ENCODE results near the gene ZNF385A. TPM values are rescaled to one million over a fixed set of nuclear protein-coding genes. Genes with fewer than 3 reads are reported as not detected.

The ZNF385A gene
- polyA plus RNA-seq, 1 donor from 2014 or later: 0.46 TPM

- H3K27ac ChIP-seq (ENCODE audit: low read length): peak overlapping the region; percentile 99
- H2AFZ ChIP-seq (ENCODE audit: low read depth, low read length): no peak overlapping the region
- H3K9ac ChIP-seq (ENCODE audit: low read length): peak overlapping the region; percentile 88
- H4K20me1 ChIP-seq (ENCODE audit: insufficient read depth): no peaks in the 10 kb centered on the region
- H3K79me2 ChIP-seq (replicated peaks; ENCODE audit: insufficient read depth, low read length): peaks cover 14% of the 10 kb centered on the region
- no peaks in the 10 kb centered on the region for H3K9me2 ChIP-seq (ENCODE audit: insufficient read depth, low read length)
- peaks cover 3% of the 10 kb centered on the region for H3F3A ChIP-seq (ENCODE audit: insufficient read depth, low read length, poor library complexity, severe bottlenecking)
- peak overlapping the region; percentile 64 for H3K4me3 ChIP-seq (ENCODE audit: low read length)
- H3K4me2 ChIP-seq (ENCODE audit: low read length): peak overlapping the region; percentile 98
- TF ChIP-seq TAF1 (IDR thresholded peaks at IDR 0.05; ENCODE audit: low read depth): peak; percentile 21
- TF ChIP-seq, protein P1, sequence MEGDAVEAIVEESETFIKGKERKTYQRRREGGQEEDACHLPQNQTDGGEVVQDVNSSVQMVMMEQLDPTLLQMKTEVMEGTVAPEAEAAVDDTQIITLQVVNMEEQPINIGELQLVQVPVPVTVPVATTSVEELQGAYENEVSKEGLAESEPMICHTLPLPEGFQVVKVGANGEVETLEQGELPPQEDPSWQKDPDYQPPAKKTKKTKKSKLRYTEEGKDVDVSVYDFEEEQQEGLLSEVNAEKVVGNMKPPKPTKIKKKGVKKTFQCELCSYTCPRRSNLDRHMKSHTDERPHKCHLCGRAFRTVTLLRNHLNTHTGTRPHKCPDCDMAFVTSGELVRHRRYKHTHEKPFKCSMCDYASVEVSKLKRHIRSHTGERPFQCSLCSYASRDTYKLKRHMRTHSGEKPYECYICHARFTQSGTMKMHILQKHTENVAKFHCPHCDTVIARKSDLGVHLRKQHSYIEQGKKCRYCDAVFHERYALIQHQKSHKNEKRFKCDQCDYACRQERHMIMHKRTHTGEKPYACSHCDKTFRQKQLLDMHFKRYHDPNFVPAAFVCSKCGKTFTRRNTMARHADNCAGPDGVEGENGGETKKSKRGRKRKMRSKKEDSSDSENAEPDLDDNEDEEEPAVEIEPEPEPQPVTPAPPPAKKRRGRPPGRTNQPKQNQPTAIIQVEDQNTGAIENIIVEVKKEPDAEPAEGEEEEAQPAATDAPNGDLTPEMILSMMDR (IDR thresholded peaks at IDR 0.05; ENCODE audit: poor library complexity, severe bottlenecking): no peak
- H3K27me3 ChIP-seq (ENCODE audit: insufficient read depth, low read depth, low read length): no peaks in the 10 kb centered on the region
- H3K9me3 ChIP-seq (ENCODE audit: low read length): no peaks in the 10 kb centered on the region
- no peaks in the 10 kb centered on the region for H3K36me3 ChIP-seq (ENCODE audit: insufficient read depth, low read length)
Measured at GRCh38 chr12:54352891-54353874, 31.4 kb downstream of the ZNF385A start.

DNA sequence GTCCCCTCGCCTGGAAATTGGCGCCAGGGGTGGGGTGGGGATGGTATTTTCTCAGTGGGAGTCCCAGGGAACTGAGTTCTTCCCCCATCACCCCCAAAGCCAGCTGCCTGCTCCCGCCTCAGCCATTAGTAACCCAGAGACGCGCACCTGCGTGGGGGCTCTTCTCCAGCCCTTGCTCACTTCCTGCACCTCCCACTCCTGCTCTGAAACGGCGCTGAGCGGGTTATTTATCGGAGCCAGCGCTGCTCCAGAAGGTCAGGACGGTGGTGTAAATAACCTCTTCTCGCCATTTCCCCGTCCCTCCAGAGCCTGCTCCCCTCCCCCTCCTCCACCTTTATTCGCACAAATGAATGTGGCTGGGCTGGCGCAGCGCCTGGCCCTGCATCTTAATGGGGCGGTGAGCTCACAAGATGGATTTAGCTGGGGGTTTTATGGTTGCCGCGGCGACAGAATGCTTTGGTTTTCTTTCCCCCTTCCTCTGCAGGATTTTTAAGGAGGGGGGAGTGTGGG, 32.5 kb downstream of the ZNF385A start:
- peak overlapping the region; percentile 58 for H2AFZ ChIP-seq (ENCODE audit: low read depth, low read length)
- no peaks in the 10 kb centered on the region for H3K9me2 ChIP-seq (ENCODE audit: insufficient read depth, low read length)
- TF ChIP-seq REST (IDR thresholded peaks at IDR 0.05; ENCODE audit: borderline replicate concordance) (peak; percentile 92), EZH2 (IDR thresholded peaks at IDR 0.05; ENCODE audit: borderline replicate concordance, insufficient read depth, low read length, poor library complexity, severe bottlenecking) (no peak), MXI1 (conservative IDR thresholded peaks at IDR 0.05; ENCODE audit: poor library complexity, severe bottlenecking) (peak; percentile 13), SMC3 (conservative IDR thresholded peaks at IDR 0.05; ENCODE audit: poor library complexity) (peak; percentile 38), RAD21 (conservative IDR thresholded peaks at IDR 0.05) (peak; percentile 47), EP300 (conservative IDR thresholded peaks at IDR 0.05; ENCODE audit: poor library complexity, severe bottlenecking) (peak; percentile 70), POLR2AphosphoS5 (IDR thresholded peaks at IDR 0.05) (peak; percentile 85), TAF1 (IDR thresholded peaks at IDR 0.05; ENCODE audit: low read depth) (peak; percentile 59)
- TF ChIP-seq, protein P1 (IDR thresholded peaks at IDR 0.05; ENCODE audit: poor library complexity, severe bottlenecking): no peak
- peak overlapping the region; percentile 64 for H3K4me3 ChIP-seq (ENCODE audit: low read length)
- H3K9ac ChIP-seq (ENCODE audit: low read length): peak overlapping the region; percentile 88
- peaks cover 3% of the 10 kb centered on the region for H3K79me2 ChIP-seq (replicated peaks; ENCODE audit: insufficient read depth, low read length)
- no peaks in the 10 kb centered on the region for H3K27me3 ChIP-seq (ENCODE audit: insufficient read depth, low read depth, low read length)
- H3F3A ChIP-seq (ENCODE audit: insufficient read depth, low read length, poor library complexity, severe bottlenecking): peaks cover 3% of the 10 kb centered on the region
- no peaks in the 10 kb centered on the region for H4K20me1 ChIP-seq (ENCODE audit: insufficient read depth)
- peak overlapping the region; percentile 99 for H3K27ac ChIP-seq (ENCODE audit: low read length)
- H3K9me3 ChIP-seq (ENCODE audit: low read length): no peaks in the 10 kb centered on the region
- peak overlapping the region; percentile 98 for H3K4me2 ChIP-seq (ENCODE audit: low read length)
- H3K36me3 ChIP-seq (ENCODE audit: insufficient read depth, low read length): no peaks in the 10 kb centered on the region
